PFSK-1 (cell line): ENCODE measurements around the gene MED15.

Experiments used
- FOXP2 ChIP-seq: optimal IDR thresholded peaks from 2 replicates; pipeline ENCODE3; 2011; ENCODE audit warnings: borderline replicate concordance, control low read depth, inconsistent platforms; ENCODE audit not compliant: insufficient read depth; ENCODE audit errors: extremely low read length, extremely low read depth
- POLR2AphosphoS5 ChIP-seq: IDR thresholded peaks from 2 replicates; pipeline ENCODE4 v1.6.1; 2012; ENCODE audit warnings: low read depth, mild to moderate bottlenecking, control low read depth, low read length, moderate library complexity
- REST ChIP-seq, 2 experiments: IDR thresholded peaks; 2 replicates each; pipeline versions ENCODE4 v1.6.1 to v1.8.0; 2011 to 2012; ENCODE audit warnings: low read depth in 2 of 2, low read length in 2 of 2, control low read depth in 1 of 2, inconsistent platforms in 1 of 2, mild to moderate bottlenecking in 1 of 2, moderate library complexity in 1 of 2; ENCODE audit not compliant: insufficient read depth in 1 of 2
- SIN3A ChIP-seq: IDR thresholded peaks from 2 replicates; pipeline ENCODE4 v1.6.1; 2012; ENCODE audit warnings: mild to moderate bottlenecking, low read length, moderate library complexity, borderline replicate concordance; ENCODE audit not compliant: insufficient read depth
- TAF1 ChIP-seq: IDR thresholded peaks from 2 replicates; pipeline ENCODE4 v1.6.1; 2012; ENCODE audit warnings: low read length, control low read depth, borderline replicate concordance; ENCODE audit not compliant: insufficient read depth

The MED15 gene

GRCh38 chr22:20483771-20484170 is 23.6 kb upstream of the MED15 start:
- TF ChIP-seq FOXP2, result no peak
- TF ChIP-seq REST (IDR thresholded peaks at IDR 0.05; ENCODE audit: insufficient read depth in 1 of 2, low read depth in 2 of 2, low read length in 2 of 2), result no peak
- no peak for TF ChIP-seq POLR2AphosphoS5
- no peak for TF ChIP-seq SIN3A

GRCh38 chr22:20484948-20485683 is 22.3 kb upstream of the MED15 start:
- TF ChIP-seq POLR2AphosphoS5 (no peak), SIN3A (no peak)

- TF ChIP-seq FOXP2 (no peak), REST (IDR thresholded peaks at IDR 0.05; ENCODE audit: insufficient read depth in 1 of 2, low read depth in 2 of 2, low read length in 2 of 2) (no peak), TAF1 (no peak)
These were observed 21.2 kb upstream of the MED15 start for GRCh38 chr22:20486229-20486628.

GRCh38 chr22:20487715-20488114 is 19.7 kb upstream of the MED15 start:
- TF ChIP-seq REST (IDR thresholded peaks at IDR 0.05; ENCODE audit: insufficient read depth in 1 of 2, low read depth in 2 of 2, low read length in 2 of 2) (no peak), SIN3A (no peak), FOXP2 (no peak), POLR2AphosphoS5 (no peak), TAF1 (no peak)

GRCh38 chr22:20488946-20489345 is 18.5 kb upstream of the MED15 start:
- TF ChIP-seq FOXP2 (no peak), TAF1 (no peak), SIN3A (no peak), POLR2AphosphoS5 (no peak), REST (IDR thresholded peaks at IDR 0.05; ENCODE audit: insufficient read depth in 1 of 2, low read depth in 2 of 2, low read length in 2 of 2) (no peak)
